ENCODE data around the gene SLC9C2. TPM values are rescaled to one million over a fixed set of nuclear protein-coding genes. Genes with fewer than 3 reads are reported as not detected.

Gene SLC9C2
- total and polyA plus RNA-seq, 2 donors (not counting 1 experiment from before 2014, with no cell fraction given) = not detected

DNA sequence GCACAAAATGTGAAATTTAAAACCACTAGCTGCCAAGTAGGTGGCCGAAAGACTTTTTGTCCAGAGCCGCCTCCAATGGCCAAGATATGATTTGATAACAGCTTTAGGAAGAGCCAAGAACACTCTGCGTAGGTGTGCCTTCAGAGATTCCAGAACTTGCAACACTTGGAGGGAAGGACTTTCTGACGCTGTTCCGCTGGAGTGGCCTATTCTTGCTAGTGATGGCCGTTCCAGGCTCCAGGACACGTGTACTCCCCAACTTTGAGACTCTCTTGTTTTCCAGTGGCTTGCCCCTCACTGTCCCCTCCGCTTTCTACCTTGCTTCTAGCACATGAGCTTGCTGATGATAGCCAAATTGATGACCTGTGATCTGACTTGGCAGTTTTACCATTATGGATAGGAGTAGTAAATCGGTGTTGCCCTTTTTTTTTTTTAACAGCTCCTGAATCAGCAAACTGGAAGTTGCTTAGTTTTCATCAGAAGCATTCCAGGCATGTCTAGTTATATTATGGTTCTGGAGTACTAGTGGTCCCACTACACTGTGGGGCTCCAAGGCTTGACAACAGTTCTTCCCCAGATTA lies 124.7 kb downstream of the SLC9C2 start:
- H4K20me1 ChIP-seq (ENCODE audit: control insufficient read depth, extremely low read depth, insufficient read depth, low read length) = no peaks in the 10 kb centered on the region
- TF ChIP-seq, protein P1, sequence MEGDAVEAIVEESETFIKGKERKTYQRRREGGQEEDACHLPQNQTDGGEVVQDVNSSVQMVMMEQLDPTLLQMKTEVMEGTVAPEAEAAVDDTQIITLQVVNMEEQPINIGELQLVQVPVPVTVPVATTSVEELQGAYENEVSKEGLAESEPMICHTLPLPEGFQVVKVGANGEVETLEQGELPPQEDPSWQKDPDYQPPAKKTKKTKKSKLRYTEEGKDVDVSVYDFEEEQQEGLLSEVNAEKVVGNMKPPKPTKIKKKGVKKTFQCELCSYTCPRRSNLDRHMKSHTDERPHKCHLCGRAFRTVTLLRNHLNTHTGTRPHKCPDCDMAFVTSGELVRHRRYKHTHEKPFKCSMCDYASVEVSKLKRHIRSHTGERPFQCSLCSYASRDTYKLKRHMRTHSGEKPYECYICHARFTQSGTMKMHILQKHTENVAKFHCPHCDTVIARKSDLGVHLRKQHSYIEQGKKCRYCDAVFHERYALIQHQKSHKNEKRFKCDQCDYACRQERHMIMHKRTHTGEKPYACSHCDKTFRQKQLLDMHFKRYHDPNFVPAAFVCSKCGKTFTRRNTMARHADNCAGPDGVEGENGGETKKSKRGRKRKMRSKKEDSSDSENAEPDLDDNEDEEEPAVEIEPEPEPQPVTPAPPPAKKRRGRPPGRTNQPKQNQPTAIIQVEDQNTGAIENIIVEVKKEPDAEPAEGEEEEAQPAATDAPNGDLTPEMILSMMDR (conservative IDR thresholded peaks at IDR 0.05 in 1 of 2, IDR thresholded peaks at IDR 0.05 in 1 of 2; ENCODE audit: low read depth in 1 of 2, low read length in 2 of 2) = no peak
- no peak for TF ChIP-seq EZH2 (IDR thresholded peaks at IDR 0.05; ENCODE audit: low read length, missing control alignments)

DNA sequence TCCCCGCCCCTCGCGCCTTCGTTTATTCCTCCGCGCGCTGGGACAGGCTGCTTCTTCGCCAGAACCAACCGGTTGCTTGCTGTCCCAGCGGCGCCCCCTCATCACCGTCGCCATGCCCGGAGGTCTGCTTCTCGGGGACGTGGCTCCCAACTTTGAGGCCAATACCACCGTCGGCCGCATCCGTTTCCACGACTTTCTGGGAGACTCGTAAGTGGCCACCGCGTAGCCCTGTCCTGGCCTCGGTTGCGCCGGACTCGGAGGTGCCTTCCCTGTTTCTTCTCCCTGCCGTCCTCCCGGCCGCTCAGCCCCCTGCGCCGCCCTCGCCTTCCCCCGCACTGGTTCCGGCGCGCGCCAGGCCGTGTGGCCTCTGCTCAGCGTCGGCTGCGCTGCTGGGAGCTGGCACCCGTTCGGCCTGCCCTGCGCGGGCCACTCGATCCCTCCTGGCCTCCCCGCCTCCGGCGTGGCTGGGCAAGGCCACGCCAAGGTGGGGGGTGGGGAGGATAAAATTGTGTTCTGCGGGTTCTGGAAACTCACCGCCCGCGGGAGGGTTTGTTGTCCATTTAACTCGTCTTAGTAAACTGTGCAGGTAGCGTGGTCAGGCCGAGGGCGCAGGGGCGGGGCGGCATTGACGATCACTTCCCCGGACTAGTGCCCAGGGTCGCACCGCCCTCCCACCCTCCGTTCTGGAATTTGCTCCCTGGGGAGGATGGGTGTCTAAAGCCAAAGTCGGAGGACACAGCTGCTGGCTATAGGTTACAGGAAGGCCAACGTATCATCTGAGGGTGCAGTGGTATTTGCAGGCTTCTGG lies 125.4 kb downstream of the SLC9C2 start, which contains the start of gene PRDX6:
TSS of gene PRDX6 (plus strand) at position 50 of the 808 bp plus-strand sequence. CDS start at position 113, 63 bp downstream.
- Histone ChIP-seq H3K27me3 (ENCODE audit: control insufficient read depth, insufficient read depth, low read length) (no peaks in the 10 kb centered on the region), H3K79me2 (ENCODE audit: control insufficient read depth, insufficient read depth, low read length) (peaks cover 39% of the 10 kb centered on the region), H3K4me1 (ENCODE audit: control insufficient read depth, extremely low read depth, insufficient read depth, low read length) (peaks cover 12% of the 10 kb centered on the region), H3K9ac (ENCODE audit: insufficient read depth, low read length) (peak within 1 kb of the TSS; percentile 94), H3K4me2 (ENCODE audit: extremely low read depth, insufficient read depth, low read length) (peak within 1 kb of the TSS; percentile 97), H3K4me3 (replicated peaks in 1 of 4; ENCODE audit: control extremely low read depth in 1 of 4, insufficient read depth in 1 of 4, low read depth in 3 of 4, low read length in 4 of 4) (peak within 1 kb of the TSS; percentile 70 to 91 (median 82)), H3K27ac (ENCODE audit: insufficient read depth, low read length) (peak within 1 kb of the TSS; percentile 97), H3K9me3 (ENCODE audit: control insufficient read depth, insufficient read depth, low read depth, low read length) (no peaks in the 10 kb centered on the region), H2AFZ (ENCODE audit: low read length) (peak within 1 kb of the TSS; percentile 91), H3K36me3 (ENCODE audit: control insufficient read depth, insufficient read depth, low read length) (peaks cover 12% of the 10 kb centered on the region), H4K20me1 (ENCODE audit: control insufficient read depth, extremely low read depth, insufficient read depth, low read length) (no peaks in the 10 kb centered on the region)
- TF ChIP-seq, protein P1 (conservative IDR thresholded peaks at IDR 0.05 in 1 of 2, IDR thresholded peaks at IDR 0.05 in 1 of 2; ENCODE audit: low read depth in 1 of 2, low read length in 2 of 2) = no peak
- TF ChIP-seq EZH2 (IDR thresholded peaks at IDR 0.05; ENCODE audit: low read length, missing control alignments) = no peak
- DNase-seq (ENCODE audit: low read depth in 2 of 2) = peak; percentile 80 to 83

More for the DNA sequence above, 124.7 kb downstream of the SLC9C2 start:
- no peaks in the 10 kb centered on the region for H3K9me3 ChIP-seq (ENCODE audit: control insufficient read depth, insufficient read depth, low read depth, low read length)
- H3K27me3 ChIP-seq (ENCODE audit: control insufficient read depth, insufficient read depth, low read length) = no peaks in the 10 kb centered on the region
- H2AFZ ChIP-seq (ENCODE audit: low read length) = peak overlapping the region; percentile 91
- H3K36me3 ChIP-seq (ENCODE audit: control insufficient read depth, insufficient read depth, low read length) = peaks cover 14% of the 10 kb centered on the region
- H3K4me1 ChIP-seq (ENCODE audit: control insufficient read depth, extremely low read depth, insufficient read depth, low read length) = peaks cover 11% of the 10 kb centered on the region
- H3K4me3 ChIP-seq (replicated peaks in 1 of 4; ENCODE audit: control extremely low read depth in 1 of 4, insufficient read depth in 1 of 4, low read depth in 3 of 4, low read length in 4 of 4) = peak overlapping the region; percentile 70 to 91 (median 82)
- peak; percentile 72 to 90 for DNase-seq (ENCODE audit: low read depth in 2 of 2)
- H3K79me2 ChIP-seq (ENCODE audit: control insufficient read depth, insufficient read depth, low read length) = peaks cover 39% of the 10 kb centered on the region
- peak overlapping the region; percentile 94 for H3K9ac ChIP-seq (ENCODE audit: insufficient read depth, low read length)
- H3K27ac ChIP-seq (ENCODE audit: insufficient read depth, low read length) = peak overlapping the region; percentile 97
- peak overlapping the region; percentile 95 for H3K4me2 ChIP-seq (ENCODE audit: extremely low read depth, insufficient read depth, low read length)

DNA sequence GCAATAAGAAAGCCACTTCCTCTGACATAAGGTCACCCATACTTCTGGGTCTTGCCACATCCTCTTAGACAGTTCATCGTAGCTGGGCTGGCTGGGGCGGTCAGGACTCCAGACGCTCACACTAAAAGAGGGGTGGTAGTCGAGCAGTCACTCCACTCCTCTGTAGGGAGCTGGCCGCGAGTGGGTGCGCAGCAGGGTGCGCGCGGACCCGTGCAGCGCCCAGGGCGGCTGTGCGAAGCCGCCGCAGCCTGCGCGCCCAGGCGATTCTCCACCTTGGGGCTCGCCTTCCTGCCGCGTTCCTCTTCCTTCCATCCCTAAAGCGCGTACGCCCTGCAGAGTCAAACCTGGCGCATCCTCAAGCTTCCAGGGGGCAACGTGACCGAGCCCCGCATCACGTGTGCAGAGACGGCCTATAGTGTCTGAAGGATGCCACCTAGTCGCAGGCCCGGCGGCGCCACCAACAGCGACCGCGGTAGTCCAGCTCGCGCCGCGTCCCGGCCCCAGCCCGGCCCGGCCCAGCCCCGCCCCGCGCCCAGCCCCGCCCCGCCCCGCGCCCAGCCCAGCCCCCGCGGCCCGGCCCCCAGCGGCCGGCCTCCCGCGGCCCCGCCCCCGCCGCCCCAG lies 126.1 kb downstream of the SLC9C2 start:
- Histone ChIP-seq H4K20me1 (ENCODE audit: control insufficient read depth, extremely low read depth, insufficient read depth, low read length) (no peaks in the 10 kb centered on the region), H3K27me3 (ENCODE audit: control insufficient read depth, insufficient read depth, low read length) (no peaks in the 10 kb centered on the region), H3K4me3 (replicated peaks in 1 of 4; ENCODE audit: control extremely low read depth in 1 of 4, insufficient read depth in 1 of 4, low read depth in 3 of 4, low read length in 4 of 4) (peak overlapping the region; percentile 66 to 79 (median 74)), H3K79me2 (ENCODE audit: control insufficient read depth, insufficient read depth, low read length) (peaks cover 39% of the 10 kb centered on the region), H3K4me2 (ENCODE audit: extremely low read depth, insufficient read depth, low read length) (peak overlapping the region; percentile 97), H3K36me3 (ENCODE audit: control insufficient read depth, insufficient read depth, low read length) (peaks cover 6% of the 10 kb centered on the region), H2AFZ (ENCODE audit: low read length) (peak overlapping the region; percentile 76), H3K9ac (ENCODE audit: insufficient read depth, low read length) (peak overlapping the region; percentile 74), H3K4me1 (ENCODE audit: control insufficient read depth, extremely low read depth, insufficient read depth, low read length) (peaks cover 12% of the 10 kb centered on the region), H3K9me3 (ENCODE audit: control insufficient read depth, insufficient read depth, low read depth, low read length) (no peaks in the 10 kb centered on the region), H3K27ac (ENCODE audit: insufficient read depth, low read length) (peak overlapping the region; percentile 97)
- DNase-seq (ENCODE audit: low read depth in 2 of 2) = peak; percentile 83 to 84
- TF ChIP-seq, protein P1 (conservative IDR thresholded peaks at IDR 0.05 in 1 of 2, IDR thresholded peaks at IDR 0.05 in 1 of 2; ENCODE audit: low read depth in 1 of 2, low read length in 2 of 2) = no peak
- no peak for TF ChIP-seq EZH2 (IDR thresholded peaks at IDR 0.05; ENCODE audit: low read length, missing control alignments)
